ENCODE results near the gene IER5. TPM values are rescaled to one million over a fixed set of nuclear protein-coding genes. Genes with fewer than 3 reads are reported as not detected.
A peak's percentile ranks its signal among the peaks of the same experiment; 100 is the strongest.
"Not testable (repeated sequence)": the region's sequence is repeated elsewhere in the genome, so short reads cannot be mapped to it uniquely, and the experiment has no call there.

Gene IER5
- polyA plus RNA-seq (2012; ENCODE audit: insufficient read depth, insufficient read length) = 6.8 TPM

DNA sequence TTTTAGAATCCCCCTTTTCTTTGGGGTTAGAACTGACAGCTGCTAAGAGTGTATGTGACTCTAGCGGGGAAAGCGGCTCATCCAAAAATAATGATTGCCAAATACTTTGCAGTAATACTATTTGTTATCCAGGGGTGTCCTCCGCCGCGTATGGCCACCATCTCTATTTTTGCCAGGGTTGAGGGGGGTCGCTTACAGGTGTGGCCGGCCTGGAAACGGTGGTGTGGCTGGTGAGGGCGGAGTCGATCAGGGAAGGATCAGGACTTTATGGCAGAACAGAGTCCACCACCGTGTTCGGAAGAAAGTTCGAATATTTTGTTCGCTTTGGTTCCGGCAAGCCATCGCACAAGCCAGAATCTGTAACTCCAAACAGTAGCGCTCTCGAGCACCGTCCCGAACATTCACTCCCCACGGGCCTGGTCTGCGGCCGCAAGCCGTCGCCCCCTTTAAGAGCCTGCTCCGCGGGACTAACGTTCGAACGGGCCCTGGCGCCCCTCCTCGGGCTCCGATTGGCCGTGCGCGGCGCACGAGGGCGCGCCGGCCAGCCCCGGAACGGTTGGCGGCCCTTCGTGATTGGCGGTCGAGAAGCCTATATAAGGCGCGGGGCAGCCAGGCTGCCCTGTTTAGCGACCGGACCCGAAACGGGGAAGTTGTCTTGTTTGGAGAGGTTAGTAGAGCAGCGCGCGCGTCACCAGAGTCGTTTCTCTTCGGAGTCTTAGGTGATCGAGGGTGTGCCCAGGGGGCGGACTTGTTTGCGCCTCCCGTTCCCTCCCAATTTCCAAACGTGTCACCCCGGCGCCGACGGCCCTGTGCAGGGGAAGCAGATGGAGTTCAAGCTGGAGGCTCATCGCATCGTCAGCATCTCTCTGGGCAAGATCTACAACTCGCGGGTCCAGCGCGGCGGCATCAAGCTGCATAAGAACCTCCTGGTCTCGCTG, at the start of gene IER5:
Gene IER5, plus strand, starts transcription at position 622 of the 938 bp plus-strand sequence. Its CDS starts 203 bp downstream, at position 825.
- peak within 1 kb of the TSS; percentile 72 for H3K4me3 ChIP-seq (ENCODE audit: low read length)
- DNase-seq (ENCODE audit: low read depth, low spot score) = peak; percentile 90

DNA sequence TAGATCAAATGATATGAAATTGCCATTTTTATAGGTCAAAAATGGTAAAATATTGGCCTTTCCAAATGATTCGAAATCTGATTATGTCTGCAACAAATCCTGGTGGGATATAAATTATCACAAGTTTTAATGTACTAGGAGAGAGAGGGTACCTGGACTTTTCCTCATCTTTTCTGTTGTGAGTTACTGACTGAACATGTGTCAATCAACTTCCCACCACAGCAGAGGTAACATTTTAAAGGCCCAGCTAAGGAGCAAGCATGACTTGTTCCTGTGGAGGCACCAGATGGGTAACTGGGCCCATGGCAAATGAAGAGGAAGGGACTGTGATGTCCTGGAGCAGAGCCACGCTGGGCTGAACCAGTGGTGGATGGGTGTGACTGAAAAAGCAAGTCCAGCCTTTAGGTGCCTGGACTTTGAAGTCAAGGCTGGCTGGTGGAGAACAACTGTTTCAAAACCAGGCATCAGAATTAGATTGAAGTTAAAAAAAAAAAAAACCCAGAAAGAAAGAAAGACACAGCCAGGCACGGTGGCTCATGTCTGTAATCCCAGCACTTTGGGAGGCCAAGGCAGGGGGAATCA, 48.1 kb upstream of the IER5 start:
- H3K4me3 ChIP-seq (ENCODE audit: low read length) = no peak overlapping the region
- DNase-seq (ENCODE audit: low read depth, low spot score) = no peak

DNA sequence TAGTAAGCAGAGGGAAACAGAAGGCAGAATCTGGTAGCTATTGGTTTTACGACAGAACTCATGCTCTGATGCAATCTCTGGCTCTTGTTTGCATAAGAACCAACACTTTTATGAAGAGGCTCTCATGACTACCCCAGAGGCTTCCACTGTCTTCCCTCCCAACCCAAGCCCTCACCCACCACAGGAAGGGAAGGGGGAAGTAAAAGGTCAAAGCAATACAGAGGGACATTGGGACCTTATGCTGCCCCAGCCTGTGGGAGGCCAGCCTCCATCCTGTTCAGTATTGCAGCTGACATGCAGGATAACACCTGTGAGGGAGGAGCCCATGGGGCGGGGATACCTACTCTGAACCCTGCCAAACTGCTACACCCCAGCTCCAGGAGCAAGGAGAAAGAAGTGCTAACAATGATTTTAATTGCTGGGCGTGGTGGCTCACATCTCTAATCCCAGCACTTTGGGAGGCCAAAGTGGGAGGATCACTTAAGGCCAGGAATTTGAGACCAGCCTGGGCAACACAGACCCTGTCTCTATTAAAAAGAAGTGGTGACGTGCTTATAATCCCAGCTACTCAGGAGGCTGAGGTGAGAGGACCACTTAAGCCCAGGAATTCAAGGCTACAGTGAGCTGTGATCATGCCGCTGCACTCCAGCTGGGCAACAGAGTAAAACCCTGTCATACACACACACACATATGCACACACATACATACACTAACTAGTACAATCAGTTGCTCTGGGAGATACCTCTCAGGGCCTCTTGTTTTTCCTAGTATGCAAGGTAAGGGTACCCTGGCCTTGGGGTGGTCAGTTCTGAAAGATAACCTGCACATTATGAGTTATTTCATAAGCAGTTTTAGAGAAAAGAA, 45.2 kb upstream of the IER5 start:
- DNase-seq (ENCODE audit: low read depth, low spot score) = no peak
- H3K4me3 ChIP-seq (ENCODE audit: low read length) = no peak overlapping the region

DNA sequence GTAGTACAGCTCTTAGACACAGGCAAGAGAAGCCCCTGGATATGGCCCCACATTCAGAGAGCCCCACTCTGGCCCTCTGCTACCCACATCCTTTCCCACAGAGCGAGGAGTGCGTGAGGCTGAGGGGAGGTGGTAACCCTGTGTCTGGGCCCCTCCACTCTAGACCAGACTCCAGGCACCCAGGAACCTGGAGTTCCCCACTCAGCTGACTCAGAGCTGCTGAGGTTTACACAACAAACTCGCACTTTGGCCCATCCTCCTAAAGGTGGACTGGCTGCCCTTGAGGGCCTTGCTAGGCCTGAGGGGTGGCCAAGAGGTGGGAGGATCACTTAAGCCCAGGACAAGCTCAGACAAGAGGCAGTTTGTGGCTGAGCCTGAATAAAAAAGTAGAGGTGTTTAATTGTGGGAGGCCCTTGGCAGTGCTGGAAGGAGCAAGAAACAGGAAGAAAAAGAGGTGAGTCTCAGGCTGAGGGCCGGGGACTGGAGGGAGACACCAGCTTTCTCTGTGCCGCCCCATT, 44.0 kb upstream of the IER5 start:
- H3K4me3 ChIP-seq (ENCODE audit: low read length) = no peak overlapping the region
- peak; percentile 45 for DNase-seq (ENCODE audit: low read depth, low spot score)

DNA sequence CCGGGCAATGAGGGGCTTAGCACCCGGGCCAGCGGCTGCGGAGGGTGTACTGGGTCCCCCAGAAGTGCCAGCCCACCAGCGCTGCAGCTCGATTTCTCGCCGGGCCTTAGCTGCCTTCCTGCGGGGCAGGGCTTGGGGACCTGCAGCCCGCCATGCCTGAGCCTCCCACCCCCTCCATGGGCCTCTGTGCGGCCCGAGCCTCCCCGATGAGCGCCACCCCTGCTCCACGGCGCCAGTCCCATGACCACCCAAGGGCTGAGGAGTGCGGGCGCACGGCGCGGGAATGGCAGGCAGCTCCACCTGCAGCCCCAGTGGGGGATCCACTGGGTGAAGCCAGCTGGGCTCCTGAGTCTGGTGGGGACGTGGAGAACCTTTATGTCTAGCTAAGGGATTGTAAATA, 42.6 kb upstream of the IER5 start:
- not testable (repeated sequence) for DNase-seq (ENCODE audit: low read depth, low spot score); H3K4me3 ChIP-seq (ENCODE audit: low read length)

DNA sequence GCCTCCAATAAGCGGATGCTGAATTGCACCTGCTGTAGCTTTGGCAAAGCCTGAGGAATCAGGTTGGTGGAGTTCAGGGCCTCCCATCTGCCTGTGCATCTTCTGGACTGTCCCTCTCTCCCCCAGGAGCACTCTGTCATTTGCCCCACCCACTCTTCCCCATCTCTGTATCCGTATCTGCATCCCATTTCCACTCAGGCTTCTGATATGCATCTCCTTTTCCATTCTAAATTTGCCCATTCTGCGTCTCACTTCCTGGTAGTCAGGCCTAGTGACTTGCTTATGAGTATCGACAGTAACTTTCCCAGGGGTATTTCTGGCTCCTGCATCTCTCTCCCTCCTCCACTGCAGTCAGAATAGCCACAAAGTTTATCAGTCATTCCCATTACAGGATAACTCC, 39.1 kb upstream of the IER5 start:
- DNase-seq (ENCODE audit: low read depth, low spot score) = no peak
- H3K4me3 ChIP-seq (ENCODE audit: low read length) = no peak overlapping the region

DNA sequence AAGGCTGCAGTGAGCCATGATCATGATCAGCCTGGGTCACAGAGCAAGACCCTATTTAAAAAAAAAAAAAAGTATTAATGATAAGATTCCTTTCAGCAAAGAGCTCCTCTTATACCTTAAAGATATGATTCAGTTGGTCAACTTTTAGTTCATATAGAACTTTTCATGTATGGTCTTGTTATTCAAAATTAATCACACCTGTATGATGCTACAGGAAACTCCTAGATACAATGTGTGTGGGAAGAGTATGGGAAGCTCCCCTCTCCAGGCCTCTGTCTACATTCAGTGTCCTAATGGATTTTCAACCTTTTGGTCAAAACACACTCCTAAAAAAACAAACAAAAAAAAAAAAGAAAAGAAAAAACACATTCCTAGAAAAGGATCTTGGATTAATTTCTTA, 37.6 kb upstream of the IER5 start:
- no peak for DNase-seq (ENCODE audit: low read depth, low spot score)
- no peak overlapping the region for H3K4me3 ChIP-seq (ENCODE audit: low read length)

DNA sequence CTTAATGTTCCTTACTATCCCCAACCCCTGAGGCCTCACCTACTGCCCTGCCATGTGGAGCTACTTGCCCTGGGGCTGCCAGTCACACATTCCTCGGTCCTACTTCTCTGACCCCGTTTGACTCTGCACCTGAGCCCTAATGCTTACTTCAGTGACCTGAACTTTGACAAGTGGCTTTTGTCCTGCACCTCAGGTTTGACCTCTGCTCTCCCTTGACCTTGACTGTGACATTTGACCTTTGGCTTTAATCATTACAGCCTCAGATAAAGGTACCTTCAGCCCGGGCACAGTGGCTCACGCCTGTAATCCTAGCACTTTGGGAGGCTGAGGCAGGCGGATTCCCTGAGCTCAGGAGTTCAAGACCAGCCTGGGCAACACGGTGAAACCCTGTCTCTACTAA, 31.9 kb upstream of the IER5 start:
- DNase-seq (ENCODE audit: low read depth, low spot score) = no peak

DNA sequence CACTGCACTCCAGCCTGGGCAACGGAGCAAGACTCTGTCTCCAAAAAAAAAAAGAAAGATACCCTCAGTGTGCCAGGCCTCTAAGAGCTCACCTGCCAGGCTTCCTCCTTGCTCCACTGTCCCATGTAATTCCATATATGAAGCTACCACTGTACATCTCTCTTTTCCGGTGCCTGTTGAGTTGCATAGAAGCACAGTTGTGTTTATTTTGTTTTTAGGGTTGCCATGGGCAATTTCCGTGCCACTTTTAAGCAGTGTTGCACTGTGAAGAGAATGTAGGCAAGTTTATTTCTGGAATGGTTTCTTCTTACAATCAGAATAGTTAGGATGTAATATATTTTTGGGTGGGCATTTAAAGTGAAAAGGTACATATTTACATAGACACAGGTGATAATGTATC, 31.4 kb upstream of the IER5 start:
- no peak for DNase-seq (ENCODE audit: low read depth, low spot score)
- H3K4me3 ChIP-seq (ENCODE audit: low read length) = no peak overlapping the region

More for the DNA sequence above, 31.9 kb upstream of the IER5 start:
- no peak overlapping the region for H3K4me3 ChIP-seq (ENCODE audit: low read length)

DNA sequence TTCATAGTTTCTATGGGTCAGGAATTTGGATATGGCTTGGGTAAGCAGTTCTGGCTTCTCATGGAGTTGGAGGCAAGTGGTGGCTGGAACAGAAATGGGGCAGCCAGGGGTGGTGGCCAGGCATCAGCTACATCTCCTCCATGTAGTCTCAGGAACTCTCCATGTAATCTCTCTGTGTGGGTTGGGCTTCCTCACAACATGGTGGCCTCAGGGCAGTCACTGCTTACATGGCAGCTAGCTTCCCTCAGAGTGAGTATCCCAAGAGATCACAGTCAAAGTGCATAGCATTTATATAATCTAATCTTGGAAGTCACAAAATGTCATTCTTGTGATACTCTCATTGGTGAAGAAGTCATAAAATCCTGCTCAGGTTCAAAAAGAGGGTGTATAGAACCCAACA, 29.1 kb upstream of the IER5 start:
- H3K4me3 ChIP-seq (ENCODE audit: low read length) = no peak overlapping the region
- no peak for DNase-seq (ENCODE audit: low read depth, low spot score)

DNA sequence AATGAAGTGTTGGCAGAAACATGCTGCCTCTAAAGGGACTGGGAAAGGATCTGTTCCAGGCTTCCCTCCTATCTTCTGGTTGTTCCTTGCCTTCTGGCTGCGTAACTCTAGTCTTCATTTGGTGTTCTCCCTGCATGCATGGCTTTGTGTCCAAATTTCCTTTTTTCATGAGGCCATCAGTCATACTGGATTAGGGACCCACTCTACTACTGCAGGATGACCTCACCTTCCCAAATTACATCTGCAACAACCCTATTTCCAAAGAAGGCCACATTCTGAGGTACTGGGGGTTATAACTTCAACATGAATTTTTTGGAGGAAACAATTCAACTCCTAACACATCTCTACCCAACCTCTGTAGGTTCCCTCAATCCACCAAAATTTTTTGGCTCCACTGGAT, 28.4 kb upstream of the IER5 start:
- DNase-seq (ENCODE audit: low read depth, low spot score) = no peak
- H3K4me3 ChIP-seq (ENCODE audit: low read length) = no peak overlapping the region

DNA sequence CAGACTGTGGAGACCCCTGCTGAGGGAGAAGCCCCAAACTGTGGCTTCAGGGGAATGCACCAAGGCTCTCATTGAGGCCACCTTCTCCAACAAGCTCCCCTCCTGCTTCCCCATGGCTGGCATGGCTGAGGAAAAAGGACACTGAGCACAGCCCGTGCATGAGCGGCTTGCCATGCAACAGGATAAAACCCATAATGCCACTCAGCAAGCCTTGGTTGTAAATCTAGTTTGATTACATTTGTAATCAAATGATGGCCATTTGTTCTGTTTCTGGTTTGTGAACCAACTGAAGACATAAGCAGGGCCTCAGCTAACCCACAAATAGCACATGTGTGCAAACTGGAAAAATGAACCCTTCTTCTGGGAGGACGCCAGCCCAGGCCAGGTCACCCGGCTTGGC, 27.6 kb upstream of the IER5 start:
- H3K4me3 ChIP-seq (ENCODE audit: low read length); DNase-seq (ENCODE audit: low read depth, low spot score): not testable (repeated sequence)

DNA sequence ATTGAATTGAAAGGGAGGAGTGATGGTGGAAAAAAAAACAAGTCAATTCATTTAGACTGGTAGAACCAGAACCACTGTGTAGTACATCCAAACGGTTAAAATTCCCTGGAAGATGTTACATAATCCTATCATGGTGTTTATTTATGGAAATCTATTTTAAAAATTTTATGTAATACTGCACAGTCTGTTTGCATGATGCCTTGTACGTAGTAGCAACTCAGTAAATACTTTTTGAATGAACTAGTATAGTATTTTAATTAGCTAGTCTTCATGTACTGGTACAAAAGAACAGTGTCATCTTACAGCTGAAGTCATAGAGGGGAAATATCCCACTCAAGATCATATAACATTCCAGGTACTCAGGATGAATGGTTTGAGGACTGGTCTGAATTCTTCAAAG, 27.0 kb upstream of the IER5 start:
- H3K4me3 ChIP-seq (ENCODE audit: low read length) = no peak overlapping the region
- DNase-seq (ENCODE audit: low read depth, low spot score) = no peak

DNA sequence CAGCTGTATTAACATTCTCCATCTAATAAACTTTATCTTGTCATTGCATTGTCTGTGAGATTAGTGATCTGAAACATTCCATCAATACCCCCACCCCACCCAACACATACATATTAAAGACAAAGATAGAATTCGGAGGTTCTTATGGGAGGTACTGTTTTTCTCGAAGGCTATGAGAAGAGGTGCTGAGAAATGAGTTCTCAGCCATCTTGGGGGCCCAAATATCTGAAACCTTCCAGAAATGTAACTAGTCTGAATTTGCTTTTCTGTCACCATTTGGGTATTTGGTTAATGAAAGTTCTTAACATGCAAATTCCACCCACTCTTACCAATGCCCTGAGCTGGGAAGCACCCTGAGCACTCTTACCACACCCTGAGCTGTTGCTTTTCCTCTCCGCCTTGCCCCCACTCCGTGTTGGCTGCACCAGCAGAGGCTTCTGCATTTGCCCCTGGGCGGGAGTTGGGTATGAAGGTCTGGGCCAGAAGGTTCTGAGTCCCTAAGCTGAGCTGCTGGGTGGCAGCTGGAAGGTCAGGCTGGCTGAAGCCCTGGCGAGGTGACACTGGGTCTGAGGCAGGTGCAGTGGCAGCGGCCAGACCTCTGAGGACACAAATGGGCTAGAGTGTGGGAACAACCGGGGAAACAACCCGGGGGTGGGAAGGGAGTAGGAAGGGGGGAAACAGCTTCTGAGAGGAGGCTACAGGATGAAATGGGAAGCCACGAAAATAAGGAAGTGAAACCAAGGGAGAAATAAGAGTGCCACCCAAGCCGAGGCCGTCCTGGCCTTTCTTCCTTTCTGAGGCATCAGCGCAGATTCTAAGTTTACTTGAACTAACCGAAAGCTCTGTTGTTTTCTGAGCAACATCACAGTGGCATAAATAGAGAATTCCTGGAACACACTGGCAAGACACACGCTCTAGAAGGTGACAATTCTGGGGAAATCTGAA, 26.3 kb upstream of the IER5 start:
- no peak overlapping the region for H3K4me3 ChIP-seq (ENCODE audit: low read length)
- no peak for DNase-seq (ENCODE audit: low read depth, low spot score)

DNA sequence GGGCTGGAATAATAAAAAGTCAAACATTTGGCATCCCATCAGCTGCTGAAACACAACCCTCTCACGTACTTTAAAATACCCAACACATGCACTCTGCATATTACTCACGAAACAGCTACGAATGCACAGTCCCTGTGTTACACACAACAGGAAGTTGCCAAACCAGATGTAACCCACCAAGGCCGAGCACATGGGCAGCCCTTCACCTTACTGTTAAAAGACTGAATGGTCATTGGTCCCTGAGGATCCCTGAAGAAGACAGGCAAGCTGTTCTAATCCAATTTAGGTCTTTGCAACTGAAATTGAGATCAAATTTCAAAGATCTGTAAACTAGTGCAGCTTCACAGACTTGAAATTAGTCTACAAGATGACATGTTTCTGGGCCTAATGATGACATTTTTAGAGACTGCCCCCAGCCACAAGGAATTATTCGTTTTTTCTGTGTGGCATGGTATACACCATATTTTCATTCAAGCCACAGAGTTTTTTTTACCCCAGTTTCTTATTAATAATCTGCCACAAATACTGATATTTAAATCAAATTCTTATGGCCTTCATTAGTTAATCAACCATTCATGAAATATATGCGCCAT, 25.6 kb upstream of the IER5 start:
- no peak for DNase-seq (ENCODE audit: low read depth, low spot score)
- H3K4me3 ChIP-seq (ENCODE audit: low read length) = no peak overlapping the region

DNA sequence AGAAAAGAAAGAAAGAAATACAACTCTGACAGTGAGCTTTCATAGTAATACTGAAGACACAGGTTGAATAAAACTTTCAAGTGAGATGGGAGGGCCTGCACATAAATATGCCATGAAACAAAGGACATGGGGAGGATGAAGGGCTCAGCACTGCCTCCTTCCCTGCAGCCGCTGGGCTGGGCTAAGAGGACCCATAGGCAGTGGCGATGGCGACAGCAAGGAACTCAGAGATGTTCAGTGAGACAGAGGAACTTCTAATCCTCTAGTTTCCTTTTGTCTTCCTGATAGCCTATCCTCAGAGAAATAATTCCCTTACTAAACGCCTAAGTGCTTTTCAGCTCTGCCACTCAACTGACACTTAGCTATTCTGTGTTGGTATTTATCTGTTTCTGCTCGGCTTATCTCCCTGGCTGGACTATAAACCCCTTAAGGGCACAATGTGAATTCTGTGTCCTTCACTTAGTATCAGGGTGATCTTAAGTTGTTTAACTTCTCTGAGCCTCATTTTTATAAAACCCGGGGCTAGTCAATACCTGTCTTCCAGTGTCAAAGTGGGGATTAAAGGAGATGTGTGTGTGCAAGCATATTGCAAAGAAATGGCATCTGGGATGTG, 24.4 kb upstream of the IER5 start:
- DNase-seq (ENCODE audit: low read depth, low spot score) = no peak

DNA sequence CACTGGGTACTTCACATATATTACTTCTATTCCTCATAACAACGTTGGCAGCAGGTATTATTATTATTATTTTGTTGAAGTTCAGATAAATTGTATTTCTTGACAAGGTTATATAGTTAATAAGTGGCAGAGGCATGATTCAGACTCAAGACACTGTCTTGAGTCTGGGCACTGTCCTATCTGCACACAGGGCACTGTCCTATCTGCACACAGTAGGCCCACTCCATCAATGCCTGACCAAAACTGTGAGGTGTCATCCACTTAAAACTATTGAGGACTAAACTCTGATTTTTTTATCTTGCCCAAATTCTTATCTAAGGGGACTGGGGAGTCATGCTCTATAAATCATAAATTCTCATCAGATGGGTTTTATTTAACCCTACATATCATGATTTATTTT, 23.8 kb upstream of the IER5 start:
- no peak for DNase-seq (ENCODE audit: low read depth, low spot score)

More for the DNA sequence above, 24.4 kb upstream of the IER5 start:
- H3K4me3 ChIP-seq (ENCODE audit: low read length) = no peak overlapping the region

DNA sequence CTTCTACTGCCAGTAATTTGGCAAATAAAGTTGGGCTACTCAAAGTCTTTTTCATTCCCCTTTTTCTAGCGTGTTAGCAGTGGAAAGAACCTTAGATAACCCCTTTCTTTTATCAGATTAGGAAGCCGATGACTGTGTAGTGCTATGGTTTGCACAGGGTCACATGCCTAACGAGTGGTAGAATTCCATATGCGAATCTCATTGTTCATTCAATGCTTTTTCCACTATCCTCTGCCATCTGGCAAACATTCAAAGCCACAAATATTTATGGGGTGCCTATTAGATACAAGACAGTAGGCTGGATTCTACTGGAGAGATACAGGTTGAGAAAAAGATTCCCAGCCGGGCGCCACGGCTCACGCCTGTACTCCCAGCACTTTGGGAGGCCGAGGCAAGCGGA, 14.9 kb upstream of the IER5 start:
- no peak overlapping the region for H3K4me3 ChIP-seq (ENCODE audit: low read length)
- DNase-seq (ENCODE audit: low read depth, low spot score) = no peak

More for the DNA sequence above, 23.8 kb upstream of the IER5 start:
- H3K4me3 ChIP-seq (ENCODE audit: low read length) = no peak overlapping the region

Measured in Jurkat, Clone E6-1 (cell line).